Hepatocyte (in vitro differentiated cells): ENCODE data around the gene RNF166. TPM values are rescaled to one million over a fixed set of nuclear protein-coding genes. Genes with fewer than 3 reads are reported as not detected.

Experiments
- DNase-seq: peaks from one replicate; pipeline ENCODE4 v3.0.0-alpha.2; 2016; ENCODE audit warnings: low spot score
- H2AFZ ChIP-seq: fragments of 200-600 bp; sonication (generic); 2 replicates; pipeline ENCODE4 v1.6.0; 2016; ENCODE audit warnings: antibody characterized with exemption, mild to moderate bottlenecking
- H3K27ac ChIP-seq: fragments of 200-600 bp; sonication (generic); 2 replicates; pipeline ENCODE4 v1.5.1; 2016; ENCODE audit warnings: mild to moderate bottlenecking
- H3K27me3 ChIP-seq: fragments of 200-600 bp; sonication (generic); 2 replicates; pipeline ENCODE4 v1.6.1; 2016
- H3K36me3 ChIP-seq: fragments of 200-600 bp; sonication (generic); replicated peaks from 2 replicates; pipeline ENCODE4 v1.5.1; 2016; ENCODE audit warnings: low read depth; ENCODE audit not compliant: insufficient read depth
- H3K4me1 ChIP-seq: fragments of 200-600 bp; sonication (generic); 2 replicates; pipeline ENCODE4 v1.5.1; 2016; ENCODE audit warnings: mild to moderate bottlenecking, moderate library complexity; ENCODE audit not compliant: insufficient read depth
- H3K4me2 ChIP-seq: fragments of 200-600 bp; sonication (generic); 2 replicates; pipeline ENCODE4 v1.6.0; 2016
- H3K4me3 ChIP-seq: fragments of 200-600 bp; sonication (generic); 2 replicates; pipeline ENCODE4 v1.5.1; 2016; ENCODE audit warnings: mild to moderate bottlenecking
- H3K79me2 ChIP-seq: fragments of 200-600 bp; sonication (generic); 2 replicates; pipeline ENCODE4 v1.6.0; 2017; ENCODE audit warnings: mild to moderate bottlenecking
- H3K9me2 ChIP-seq: fragments of 200-600 bp; sonication (generic); replicated peaks from 2 replicates; pipeline ENCODE4 v1.6.0; 2017; ENCODE audit warnings: mild to moderate bottlenecking; ENCODE audit not compliant: insufficient read depth
- H3K9me3 ChIP-seq: fragments of 200-600 bp; sonication (generic); 2 replicates; pipeline ENCODE4 v1.5.1; 2016; ENCODE audit warnings: low read depth, mild to moderate bottlenecking
- H4K20me1 ChIP-seq: fragments of 200-600 bp; sonication (generic); 2 replicates; pipeline ENCODE4 v1.6.0; 2016; ENCODE audit warnings: mild to moderate bottlenecking; ENCODE audit not compliant: insufficient read depth, poor library complexity, severe bottlenecking
- EZH2 ChIP-seq: fragments of 200-600 bp; sonication (generic); IDR thresholded peaks from 2 replicates; pipeline ENCODE4 v1.6.1; 2016; ENCODE audit warnings: antibody characterized with exemption, mild to moderate bottlenecking, borderline replicate concordance
- EZH2phosphoT487 ChIP-seq: fragments of 200-600 bp; sonication (generic); IDR thresholded peaks from one replicate; pipeline ENCODE4 v1.6.1; 2018; ENCODE audit warnings: antibody characterized with exemption, mild to moderate bottlenecking, low read depth, moderate library complexity; ENCODE audit not compliant: unreplicated experiment, severe bottlenecking
- WGBS: methylation state at CpG from one replicate; pipeline ENCODE4 v1.1.6; 2016; ENCODE audit warnings: low lambda C conversion rate; ENCODE audit errors: missing lambda C conversion rate; 5-methylcytosine and 5-hydroxymethylcytosine counted together
- polyA plus RNA-seq: library from polyadenylated mRNA; unstranded; fragments of >200 nt; fragmentation: Nextera tagmentation; extraction: Ambion mirVana; gene quantifications from 2 replicates; pipeline ENCODE4 v1.2.1, GENCODE V29; 2016
- total RNA-seq: library from RNA; depleted of rRNA; stranded (reverse); fragments of >200 nt; gene quantifications from 2 replicates; pipeline ENCODE4 v1.2.3, GENCODE V29; 2014
- TF ChIP-seq, protein P1 (sequence below): fragments of 200-600 bp; sonication (generic); IDR thresholded peaks from 2 replicates; pipeline ENCODE4 v1.5.1; 2016; ENCODE audit warnings: antibody characterized with exemption, mild to moderate bottlenecking; ENCODE audit not compliant: poor library complexity

Gene RNF166
- total and polyA plus RNA-seq, 2 experiments from 2014 or later = 10.1 to 16.8 TPM

DNA sequence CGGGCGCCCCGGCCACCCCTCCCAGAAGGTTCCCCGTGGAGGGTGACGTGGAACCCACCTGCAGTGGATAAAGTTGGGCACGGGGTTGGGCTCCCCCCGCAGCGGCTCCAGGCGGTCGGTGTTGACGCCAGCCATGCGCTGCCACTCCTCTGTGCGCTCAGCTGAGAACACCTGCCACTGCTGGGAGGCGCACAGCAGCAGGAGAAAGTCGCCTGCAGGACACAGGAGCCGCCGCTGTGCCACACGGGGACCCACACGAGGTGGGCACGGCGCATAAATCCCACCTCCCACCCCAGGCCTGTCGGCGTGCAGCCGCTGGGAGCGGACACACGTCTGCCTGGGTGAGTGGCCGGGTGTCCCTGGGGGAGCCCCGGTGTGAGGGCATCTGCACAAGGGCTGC is 20.8 kb upstream of the RNF166 start:
- 97% methylated on average over 27 of the region's 28 CpGs for WGBS

DNA sequence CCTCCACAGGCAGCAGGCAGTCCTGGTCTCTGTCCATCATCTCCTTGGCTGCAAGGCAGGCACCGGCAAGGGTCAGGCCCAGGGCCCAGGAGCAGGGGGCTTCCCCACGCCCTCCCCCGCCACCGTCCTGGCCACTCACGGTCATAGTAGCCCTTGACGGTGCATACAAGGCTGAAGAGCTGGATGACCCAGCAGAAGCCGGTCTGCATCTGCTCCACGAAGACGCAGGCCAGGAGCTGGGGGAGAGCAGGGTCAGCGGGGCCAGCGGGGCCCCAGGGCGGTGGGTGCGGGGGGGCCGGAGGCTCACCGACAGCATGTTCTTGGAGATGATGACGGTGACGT is 20.2 kb upstream of the RNF166 start:
- Histone ChIP-seq H3K9me2 (no peaks in the 10 kb centered on the region), H3K36me3 (no peaks in the 10 kb centered on the region), H3K4me2 (no peak overlapping the region), H2AFZ (no peak overlapping the region), H3K27me3 (no peaks in the 10 kb centered on the region), H4K20me1 (no peaks in the 10 kb centered on the region), H3K27ac (no peak overlapping the region), H3K4me1 (no peaks in the 10 kb centered on the region), H3K9me3 (no peaks in the 10 kb centered on the region), H3K79me2 (no peaks in the 10 kb centered on the region), H3K4me3 (no peak overlapping the region)
- WGBS = 85% methylated on average over 14 of the region's 17 CpGs
- no peak for DNase-seq
- TF ChIP-seq EZH2phosphoT487 (no peak), EZH2 (no peak)
- TF ChIP-seq, protein P1, sequence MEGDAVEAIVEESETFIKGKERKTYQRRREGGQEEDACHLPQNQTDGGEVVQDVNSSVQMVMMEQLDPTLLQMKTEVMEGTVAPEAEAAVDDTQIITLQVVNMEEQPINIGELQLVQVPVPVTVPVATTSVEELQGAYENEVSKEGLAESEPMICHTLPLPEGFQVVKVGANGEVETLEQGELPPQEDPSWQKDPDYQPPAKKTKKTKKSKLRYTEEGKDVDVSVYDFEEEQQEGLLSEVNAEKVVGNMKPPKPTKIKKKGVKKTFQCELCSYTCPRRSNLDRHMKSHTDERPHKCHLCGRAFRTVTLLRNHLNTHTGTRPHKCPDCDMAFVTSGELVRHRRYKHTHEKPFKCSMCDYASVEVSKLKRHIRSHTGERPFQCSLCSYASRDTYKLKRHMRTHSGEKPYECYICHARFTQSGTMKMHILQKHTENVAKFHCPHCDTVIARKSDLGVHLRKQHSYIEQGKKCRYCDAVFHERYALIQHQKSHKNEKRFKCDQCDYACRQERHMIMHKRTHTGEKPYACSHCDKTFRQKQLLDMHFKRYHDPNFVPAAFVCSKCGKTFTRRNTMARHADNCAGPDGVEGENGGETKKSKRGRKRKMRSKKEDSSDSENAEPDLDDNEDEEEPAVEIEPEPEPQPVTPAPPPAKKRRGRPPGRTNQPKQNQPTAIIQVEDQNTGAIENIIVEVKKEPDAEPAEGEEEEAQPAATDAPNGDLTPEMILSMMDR = no peak

More for the DNA sequence above, 20.8 kb upstream of the RNF166 start:
- Histone ChIP-seq H3K4me3 (no peak overlapping the region), H3K79me2 (no peaks in the 10 kb centered on the region), H3K27ac (no peak overlapping the region), H3K27me3 (no peaks in the 10 kb centered on the region), H2AFZ (no peak overlapping the region), H4K20me1 (no peaks in the 10 kb centered on the region), H3K9me2 (no peaks in the 10 kb centered on the region), H3K9me3 (no peaks in the 10 kb centered on the region), H3K36me3 (no peaks in the 10 kb centered on the region), H3K4me2 (no peak overlapping the region), H3K4me1 (no peaks in the 10 kb centered on the region)
- DNase-seq = no peak
- TF ChIP-seq, protein P1 = no peak
- TF ChIP-seq EZH2 = no peak
- TF ChIP-seq EZH2phosphoT487 = no peak

DNA sequence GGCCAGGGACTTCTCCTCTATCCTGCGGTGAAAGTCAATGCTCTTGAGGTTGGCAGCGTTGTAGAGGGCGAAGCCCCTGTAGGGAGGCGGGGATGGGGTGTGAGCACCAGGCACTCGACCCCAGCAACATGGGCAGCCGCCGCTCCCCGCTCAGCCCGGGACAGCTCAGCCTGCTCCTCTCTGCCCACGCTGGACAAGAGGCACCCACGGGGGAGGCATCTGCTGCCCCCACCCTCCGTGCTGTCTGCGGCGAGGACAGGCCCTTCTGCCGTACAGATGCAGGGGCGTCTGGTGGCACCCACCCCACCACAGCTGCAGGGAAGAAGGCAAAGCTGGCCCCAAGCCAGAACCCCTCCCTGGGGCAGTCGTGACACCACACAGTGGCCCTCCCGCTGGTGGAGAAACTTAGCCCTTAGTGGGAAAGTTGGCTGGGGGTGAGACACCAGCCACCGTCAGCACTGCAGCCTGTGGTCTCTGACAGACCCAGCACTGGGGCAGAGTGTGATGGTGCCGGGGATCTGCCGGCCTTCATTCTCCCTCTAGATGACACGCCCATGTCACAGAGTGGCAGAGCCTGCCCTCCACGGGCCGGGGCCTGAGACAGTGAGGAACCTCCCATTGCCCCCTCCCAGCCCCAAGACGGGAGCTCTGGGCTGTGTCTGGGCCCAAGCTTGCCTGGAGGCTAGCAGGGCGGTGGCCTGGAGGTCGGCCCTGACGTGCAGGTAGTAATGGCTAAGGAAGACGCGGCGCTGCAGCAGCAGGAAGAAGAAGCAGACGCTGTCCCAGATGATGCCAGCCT is 19.6 kb upstream of the RNF166 start:
- Histone ChIP-seq H3K79me2 (no peaks in the 10 kb centered on the region), H3K4me2 (no peak overlapping the region), H4K20me1 (no peaks in the 10 kb centered on the region), H3K36me3 (no peaks in the 10 kb centered on the region), H3K27me3 (no peaks in the 10 kb centered on the region), H3K4me1 (no peaks in the 10 kb centered on the region), H3K27ac (no peak overlapping the region), H3K9me2 (no peaks in the 10 kb centered on the region), H2AFZ (no peak overlapping the region), H3K9me3 (no peaks in the 10 kb centered on the region), H3K4me3 (no peak overlapping the region)
- DNase-seq = no peak
- WGBS = 89% methylated on average over 32 of the region's 32 CpGs
- TF ChIP-seq EZH2phosphoT487 (no peak), EZH2 (no peak)
- TF ChIP-seq, protein P1 = no peak
